Measurements from ENCODE around the gene RTF1.

RTF1 gene

GRCh38 chr15:41483519-41483918 lies 66.6 kb downstream of the RTF1 start:
- peak overlapping the region; percentile 65 for H3K4me3 Mint-ChIP-seq
- H3K27ac Mint-ChIP-seq (ENCODE audit: low read depth) = peak overlapping the region; percentile 65
- H3K27me3 Mint-ChIP-seq = no peaks in the 10 kb centered on the region
- DNase-seq (ENCODE audit: low spot score in 2 of 2) (no peak), ATAC-seq (replicated peaks; ENCODE audit: extremely low read depth, poor library complexity, severe bottlenecking) (peak; percentile 67)
- H3K9me3 Mint-ChIP-seq = no peaks in the 10 kb centered on the region
- peaks cover 31% of the 10 kb centered on the region for H3K4me1 Mint-ChIP-seq
- peaks cover 25% of the 10 kb centered on the region for H3K36me3 Mint-ChIP-seq (ENCODE audit: insufficient read depth)

DNA sequence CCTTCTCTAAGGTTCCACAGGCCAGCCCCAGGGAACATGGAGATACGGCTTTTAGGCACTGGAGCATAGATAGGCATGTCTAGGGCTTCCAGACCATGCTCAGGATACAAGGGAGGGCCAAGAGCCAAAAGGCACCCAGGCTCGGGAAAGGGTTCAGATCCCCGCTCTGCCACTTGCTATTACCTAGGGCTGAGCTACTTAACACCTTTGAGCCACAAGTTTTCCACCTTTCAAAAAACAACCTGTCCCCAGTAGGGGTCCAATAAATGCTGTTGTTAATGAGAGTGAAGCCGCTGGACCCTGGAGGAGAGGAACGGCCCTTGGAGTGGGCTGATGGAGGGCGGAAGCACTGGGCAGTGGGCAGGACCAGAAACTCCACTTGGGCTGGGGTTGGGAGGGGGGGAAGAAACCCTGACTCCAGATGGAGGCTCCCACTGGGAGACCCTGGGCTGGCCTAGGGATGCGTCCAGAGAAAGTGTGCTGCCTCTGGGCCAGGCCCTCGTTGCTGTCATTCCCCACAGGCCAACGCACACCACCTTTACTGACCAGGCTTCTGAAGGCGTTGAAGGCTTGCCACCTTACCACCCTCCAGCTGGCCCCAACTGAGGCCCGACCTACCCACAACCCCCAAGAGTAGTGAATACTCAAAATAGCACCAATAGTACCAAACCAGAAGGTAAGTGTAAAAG lies 68.2 kb downstream of the RTF1 start:
- Mint-ChIP-seq H3K27ac (ENCODE audit: low read depth) (no peak overlapping the region), H3K27me3 (no peaks in the 10 kb centered on the region)
- no peak for ATAC-seq (replicated peaks; ENCODE audit: extremely low read depth, poor library complexity, severe bottlenecking)

DNA sequence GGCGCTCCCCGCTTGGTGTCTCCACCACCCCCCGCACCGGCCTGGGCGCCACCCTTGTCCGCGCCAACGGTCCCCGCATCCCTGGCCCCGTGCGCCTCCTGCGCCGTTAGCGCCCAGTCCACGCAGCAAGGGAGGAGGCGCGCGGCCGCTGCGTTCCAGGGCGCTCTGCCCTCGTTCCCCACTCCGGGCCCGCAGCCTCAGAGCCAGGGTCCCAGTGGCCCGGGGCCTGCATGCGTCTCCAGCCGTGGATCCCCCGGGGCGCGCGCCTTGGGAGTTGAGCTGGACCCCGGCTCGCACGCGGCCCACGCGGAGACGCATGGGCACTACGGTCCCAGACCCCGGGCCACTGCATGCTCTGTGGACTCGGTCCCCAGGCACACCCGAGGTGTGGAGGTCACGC lies 69.4 kb downstream of the RTF1 start:
- H3K27me3 Mint-ChIP-seq = peaks cover 1% of the 10 kb centered on the region
- no peaks in the 10 kb centered on the region for H3K9me3 Mint-ChIP-seq
- no peak overlapping the region for H3K4me3 Mint-ChIP-seq
- ATAC-seq (replicated peaks; ENCODE audit: extremely low read depth, poor library complexity, severe bottlenecking) = no peak
- H3K4me1 Mint-ChIP-seq = peaks cover 31% of the 10 kb centered on the region
- H3K27ac Mint-ChIP-seq (ENCODE audit: low read depth) = no peak overlapping the region
- no peak for DNase-seq (ENCODE audit: low spot score in 2 of 2)
- H3K36me3 Mint-ChIP-seq (ENCODE audit: insufficient read depth) = peaks cover 5% of the 10 kb centered on the region

More for the DNA sequence above, 68.2 kb downstream of the RTF1 start:
- H3K36me3 Mint-ChIP-seq (ENCODE audit: insufficient read depth) = peaks cover 15% of the 10 kb centered on the region
- H3K9me3 Mint-ChIP-seq = no peaks in the 10 kb centered on the region
- no peak for DNase-seq (ENCODE audit: low spot score in 2 of 2)
- H3K4me3 Mint-ChIP-seq = no peak overlapping the region
- peaks cover 31% of the 10 kb centered on the region for H3K4me1 Mint-ChIP-seq

GRCh38 chr15:41487381-41487780 lies 70.5 kb downstream of the RTF1 start:
- Mint-ChIP-seq H3K4me3 (peak overlapping the region; percentile 0), H3K27ac (ENCODE audit: low read depth) (peak overlapping the region; percentile 4), H3K27me3 (peaks cover 12% of the 10 kb centered on the region), H3K9me3 (no peaks in the 10 kb centered on the region), H3K4me1 (peaks cover 39% of the 10 kb centered on the region), H3K36me3 (ENCODE audit: insufficient read depth) (peaks cover 4% of the 10 kb centered on the region)
- ATAC-seq (replicated peaks; ENCODE audit: extremely low read depth, poor library complexity, severe bottlenecking) (no peak), DNase-seq (ENCODE audit: low spot score in 2 of 2) (no peak)

DNA sequence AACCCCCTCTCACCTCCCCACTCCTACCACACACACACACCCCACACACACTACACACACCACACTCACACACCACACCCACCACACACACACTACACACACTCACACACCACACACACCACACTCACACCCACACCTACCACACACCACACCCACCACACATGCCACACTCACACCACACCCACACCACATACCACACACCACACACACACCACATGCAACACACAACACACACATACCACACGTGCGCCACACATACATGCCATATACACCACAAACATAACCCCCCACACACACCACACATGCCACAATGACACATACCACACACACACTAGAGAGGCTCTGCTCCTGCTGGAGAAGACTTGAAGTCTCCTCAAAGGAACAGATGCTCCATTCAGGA lies 70.9 kb downstream of the RTF1 start:
- H3K4me3 Mint-ChIP-seq = peak overlapping the region; percentile 0
- no peaks in the 10 kb centered on the region for H3K9me3 Mint-ChIP-seq
- peaks cover 6% of the 10 kb centered on the region for H3K36me3 Mint-ChIP-seq (ENCODE audit: insufficient read depth)
- no peak for DNase-seq (ENCODE audit: low spot score in 2 of 2)
- H3K27me3 Mint-ChIP-seq = peaks cover 17% of the 10 kb centered on the region
- peak overlapping the region; percentile 4 for H3K27ac Mint-ChIP-seq (ENCODE audit: low read depth)
- H3K4me1 Mint-ChIP-seq = peaks cover 40% of the 10 kb centered on the region
- no peak for ATAC-seq (replicated peaks; ENCODE audit: extremely low read depth, poor library complexity, severe bottlenecking)

DNA sequence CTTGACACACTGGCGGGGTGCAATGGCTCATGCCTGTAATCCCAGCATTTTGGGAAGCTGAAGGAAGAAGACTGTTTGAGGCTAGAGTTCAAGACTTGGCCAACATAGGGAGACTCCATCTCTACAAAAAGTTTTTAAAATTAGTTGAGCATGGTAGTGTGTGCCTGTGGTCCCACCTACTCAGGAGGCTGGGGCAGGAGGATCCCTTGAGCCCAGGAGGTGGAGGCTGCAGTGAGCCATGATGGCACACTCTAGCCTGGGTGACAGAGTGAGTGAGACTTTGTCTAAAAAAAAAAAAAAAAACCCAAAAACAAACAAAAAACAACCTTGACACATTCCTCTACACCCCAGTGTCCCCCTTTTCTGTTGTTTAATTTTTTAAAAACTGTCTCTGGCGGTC lies 72.7 kb downstream of the RTF1 start:
- Mint-ChIP-seq H3K27ac (ENCODE audit: low read depth) (no peak overlapping the region), H3K36me3 (ENCODE audit: insufficient read depth) (peaks cover 7% of the 10 kb centered on the region), H3K9me3 (no peaks in the 10 kb centered on the region), H3K27me3 (peaks cover 20% of the 10 kb centered on the region), H3K4me3 (no peak overlapping the region), H3K4me1 (peaks cover 27% of the 10 kb centered on the region)
- ATAC-seq (replicated peaks; ENCODE audit: extremely low read depth, poor library complexity, severe bottlenecking) (no peak), DNase-seq (ENCODE audit: low spot score in 2 of 2) (no peak)

DNA sequence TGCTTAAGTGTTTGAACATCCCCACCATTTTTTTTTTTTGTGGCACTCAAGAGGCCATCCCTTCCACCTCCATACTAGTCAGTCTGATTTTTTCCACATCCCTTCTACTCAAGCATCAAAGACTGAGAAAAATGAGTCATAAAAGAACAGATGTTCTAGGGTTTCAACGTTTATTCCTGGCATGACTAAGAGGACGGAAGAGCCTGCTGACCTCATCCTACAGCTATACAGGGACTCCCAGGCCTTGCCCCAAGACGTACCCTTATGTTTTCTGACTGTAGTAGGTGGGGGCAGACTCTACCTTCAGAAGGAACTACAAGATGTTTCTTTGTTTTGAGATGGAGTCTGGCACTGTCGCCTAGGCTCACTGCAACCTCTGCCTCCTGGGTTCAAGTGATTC lies 73.5 kb downstream of the RTF1 start:
- DNase-seq (ENCODE audit: low spot score in 2 of 2) (no peak), ATAC-seq (replicated peaks; ENCODE audit: extremely low read depth, poor library complexity, severe bottlenecking) (no peak)
- no peak overlapping the region for H3K4me3 Mint-ChIP-seq
- H3K36me3 Mint-ChIP-seq (ENCODE audit: insufficient read depth) = peaks cover 7% of the 10 kb centered on the region
- H3K9me3 Mint-ChIP-seq = no peaks in the 10 kb centered on the region
- H3K27me3 Mint-ChIP-seq = peaks cover 20% of the 10 kb centered on the region
- peaks cover 22% of the 10 kb centered on the region for H3K4me1 Mint-ChIP-seq
- no peak overlapping the region for H3K27ac Mint-ChIP-seq (ENCODE audit: low read depth)

GRCh38 chr15:41491889-41492288 lies 75.0 kb downstream of the RTF1 start:
- Mint-ChIP-seq H3K27ac (ENCODE audit: low read depth) (no peak overlapping the region), H3K9me3 (no peaks in the 10 kb centered on the region), H3K4me1 (peaks cover 22% of the 10 kb centered on the region), H3K4me3 (no peak overlapping the region), H3K36me3 (ENCODE audit: insufficient read depth) (peaks cover 7% of the 10 kb centered on the region), H3K27me3 (peaks cover 27% of the 10 kb centered on the region)
- ATAC-seq (replicated peaks; ENCODE audit: extremely low read depth, poor library complexity, severe bottlenecking) (no peak), DNase-seq (ENCODE audit: low spot score in 2 of 2) (no peak)

DNA sequence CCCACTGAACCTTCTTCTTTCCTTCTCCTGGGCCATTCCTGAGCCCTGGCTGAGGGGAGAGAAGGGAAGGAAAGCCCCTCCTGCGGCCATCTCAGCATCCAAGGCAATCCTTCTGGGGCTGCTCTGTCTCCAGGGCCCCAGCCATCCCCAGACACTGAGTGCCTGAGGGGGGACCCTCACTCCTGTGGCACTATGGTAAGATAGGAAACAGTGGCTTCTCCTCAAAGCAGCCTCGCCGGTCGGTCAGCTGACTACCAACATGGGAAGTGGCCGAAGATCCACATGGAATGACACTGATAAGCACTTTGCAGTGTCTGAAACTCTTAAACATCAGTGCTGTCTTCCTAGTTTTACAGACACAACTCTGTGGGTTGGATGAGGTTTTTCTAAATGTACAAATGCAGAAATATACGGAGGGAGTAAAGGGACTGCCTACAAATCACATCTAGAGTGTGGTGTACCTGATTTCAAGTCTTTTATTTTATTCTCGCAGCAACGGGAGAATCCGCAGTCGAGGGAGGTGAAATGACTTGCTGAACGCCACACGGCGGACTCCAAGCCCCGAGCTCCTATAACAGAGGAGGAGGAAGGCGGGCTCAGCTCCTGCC lies 75.8 kb downstream of the RTF1 start:
- ATAC-seq (replicated peaks; ENCODE audit: extremely low read depth, poor library complexity, severe bottlenecking) (no peak), DNase-seq (ENCODE audit: low spot score in 2 of 2) (no peak)
- Mint-ChIP-seq H3K27me3 (peaks cover 35% of the 10 kb centered on the region), H3K9me3 (no peaks in the 10 kb centered on the region), H3K27ac (ENCODE audit: low read depth) (no peak overlapping the region), H3K36me3 (ENCODE audit: insufficient read depth) (peaks cover 6% of the 10 kb centered on the region), H3K4me1 (peaks cover 21% of the 10 kb centered on the region), H3K4me3 (peak overlapping the region; percentile 82)

GRCh38 chr15:41493205-41493901 lies 76.5 kb downstream of the RTF1 start, which contains the start of gene ITPKA:
Gene ITPKA (plus strand): TSS chr15:41493874. CDS start chr15:41493928, 54 bp downstream.
- DNase-seq (ENCODE audit: low spot score in 2 of 2) (peak; percentile 33 to 34), ATAC-seq (replicated peaks; ENCODE audit: extremely low read depth, poor library complexity, severe bottlenecking) (peak; percentile 71)
- Mint-ChIP-seq H3K27ac (ENCODE audit: low read depth) (no peak within 1 kb of the TSS), H3K36me3 (ENCODE audit: insufficient read depth) (peaks cover 3% of the 10 kb centered on the region), H3K4me1 (peaks cover 15% of the 10 kb centered on the region), H3K27me3 (peaks cover 42% of the 10 kb centered on the region), H3K4me3 (peak within 1 kb of the TSS; percentile 82), H3K9me3 (no peaks in the 10 kb centered on the region)

GRCh38 chr15:41493902-41494189 lies 77.0 kb downstream of the RTF1 start:
- H3K4me3 Mint-ChIP-seq = peak overlapping the region; percentile 64
- no peak for DNase-seq (ENCODE audit: low spot score in 2 of 2)
- peak; percentile 31 for ATAC-seq (replicated peaks; ENCODE audit: extremely low read depth, poor library complexity, severe bottlenecking)

GRCh38 chr15:41494190-41494921 lies 77.5 kb downstream of the RTF1 start:
- peak; percentile 44 for ATAC-seq (replicated peaks; ENCODE audit: extremely low read depth, poor library complexity, severe bottlenecking)
- Mint-ChIP-seq H3K4me3 (peak overlapping the region; percentile 64), H3K36me3 (ENCODE audit: insufficient read depth) (peaks cover 3% of the 10 kb centered on the region)

More at GRCh38 chr15:41493902-41494189, 77.0 kb downstream of the RTF1 start:
- H3K4me1 Mint-ChIP-seq = peaks cover 15% of the 10 kb centered on the region
- no peak overlapping the region for H3K27ac Mint-ChIP-seq (ENCODE audit: low read depth)
- peaks cover 3% of the 10 kb centered on the region for H3K36me3 Mint-ChIP-seq (ENCODE audit: insufficient read depth)
- H3K9me3 Mint-ChIP-seq = no peaks in the 10 kb centered on the region
- H3K27me3 Mint-ChIP-seq = peaks cover 47% of the 10 kb centered on the region

More at GRCh38 chr15:41494190-41494921, 77.5 kb downstream of the RTF1 start:
- H3K27me3 Mint-ChIP-seq = peaks cover 52% of the 10 kb centered on the region
- peak in 1 of 2 donors; percentile 24 for DNase-seq (ENCODE audit: low spot score in 2 of 2)
- H3K9me3 Mint-ChIP-seq = no peaks in the 10 kb centered on the region
- H3K27ac Mint-ChIP-seq (ENCODE audit: low read depth) = no peak overlapping the region
- H3K4me1 Mint-ChIP-seq = peaks cover 15% of the 10 kb centered on the region
